Neural cell (in vitro differentiated cells): ENCODE measurements around the gene POLN. TPM values are rescaled to one million over a fixed set of nuclear protein-coding genes. Genes with fewer than 3 reads are reported as not detected.

Experiments
- H2AFZ ChIP-seq: fragments of 200-600, 300-800 bp; sonication (generic), shearing (Covaris generic); 2 replicates; pipeline ENCODE4 v1.6.0; 2014; ENCODE audit warnings: low read depth, mild to moderate bottlenecking, antibody characterized with exemption, low read length, moderate library complexity
- H3F3A ChIP-seq: fragments of 200-600 bp; shearing (Covaris generic); 2 replicates; pipeline ENCODE4 v1.6.1; 2016; ENCODE audit warnings: mild to moderate bottlenecking, moderate library complexity, mixed read lengths, antibody characterized with exemption, low read length; ENCODE audit not compliant: insufficient read depth, poor library complexity, severe bottlenecking
- H3K27ac ChIP-seq: fragments of 200-600, 300-800 bp; sonication (generic), shearing (Covaris generic); 2 replicates; pipeline ENCODE4 v1.5.1; 2014; ENCODE audit warnings: mild to moderate bottlenecking, low read length, moderate library complexity
- H3K27me3 ChIP-seq: fragments of 300-800, 200-600 bp; sonication (generic), shearing (Covaris generic); 2 replicates; pipeline ENCODE4 v1.6.0; 2014; ENCODE audit warnings: mild to moderate bottlenecking, low read depth, low read length, moderate library complexity; ENCODE audit not compliant: insufficient read depth
- H3K36me3 ChIP-seq: fragments of 300-800, 200-600 bp; sonication (generic), shearing (Covaris generic); 2 replicates; pipeline ENCODE4 v1.5.1; 2014; ENCODE audit warnings: mild to moderate bottlenecking, antibody characterized with exemption, low read length, moderate library complexity; ENCODE audit not compliant: insufficient read depth
- H3K4me2 ChIP-seq: fragments of 300-800, 200-600 bp; sonication (generic), shearing (Covaris generic); 2 replicates; pipeline ENCODE4 v1.6.0; 2014; ENCODE audit warnings: mild to moderate bottlenecking, low read length
- H3K4me3 ChIP-seq: fragments of 300-800, 200-600 bp; sonication (generic), shearing (Covaris generic); 2 replicates; pipeline ENCODE4 v1.5.1; 2014; ENCODE audit warnings: mild to moderate bottlenecking, low read length, moderate library complexity
- H3K79me2 ChIP-seq: fragments of 200-600 bp; shearing (Covaris generic); replicated peaks from 2 replicates; pipeline ENCODE4 v1.6.0; 2014; ENCODE audit warnings: mild to moderate bottlenecking, low read length, moderate library complexity; ENCODE audit not compliant: insufficient read depth
- H3K9ac ChIP-seq: fragments of 300-800, 200-600 bp; sonication (generic), shearing (Covaris generic); 2 replicates; pipeline ENCODE4 v1.6.1; 2016; ENCODE audit warnings: mild to moderate bottlenecking, low read length, mixed read lengths
- H3K9me2 ChIP-seq: fragments of 200-600 bp; shearing (Covaris generic); 2 replicates; pipeline ENCODE4 v1.6.1; 2016; ENCODE audit warnings: mild to moderate bottlenecking, low read length, mixed read lengths; ENCODE audit not compliant: insufficient read depth
- H3K9me3 ChIP-seq: fragments of 200-600, 300-800 bp; sonication (generic), shearing (Covaris generic); 2 replicates; pipeline ENCODE4 v1.6.1; 2016; ENCODE audit warnings: mild to moderate bottlenecking, mixed run types, low read length, moderate library complexity, mixed read lengths
- H4K20me1 ChIP-seq: fragments of 200-600 bp; shearing (Covaris generic); 2 replicates; pipeline ENCODE4 v1.6.1; 2016; ENCODE audit warnings: mild to moderate bottlenecking, mixed run types; ENCODE audit not compliant: insufficient read depth
- CTCF ChIP-seq: fragments of 450-650 bp; IDR thresholded peaks from 2 replicates; pipeline ENCODE4 v1.5.1; 2014; ENCODE audit warnings: antibody characterized with exemption, mild to moderate bottlenecking, moderate library complexity; ENCODE audit not compliant: poor library complexity, severe bottlenecking
- EZH2 ChIP-seq: fragments of 200-600, 300-800 bp; shearing (Covaris generic), sonication (generic); IDR thresholded peaks from 2 replicates; pipeline ENCODE4 v1.6.1; 2014; ENCODE audit warnings: antibody characterized with exemption, low read length, borderline replicate concordance, mild to moderate bottlenecking; ENCODE audit not compliant: insufficient read depth, poor library complexity, severe bottlenecking
- MXI1 ChIP-seq: fragments of 450-650 bp; conservative IDR thresholded peaks from 2 replicates; pipeline ENCODE4 v1.6.1; 2014; ENCODE audit warnings: antibody characterized with exemption, mild to moderate bottlenecking; ENCODE audit not compliant: poor library complexity, severe bottlenecking
- RAD21 ChIP-seq: fragments of 450-650 bp; conservative IDR thresholded peaks from 2 replicates; pipeline ENCODE4 v1.6.1; 2014; ENCODE audit warnings: antibody characterized with exemption, mild to moderate bottlenecking, moderate library complexity
- REST ChIP-seq: IDR thresholded peaks from 2 replicates; pipeline ENCODE4 v1.6.1; 2012; ENCODE audit warnings: borderline replicate concordance
- SMC3 ChIP-seq: fragments of 450-650 bp; conservative IDR thresholded peaks from 2 replicates; pipeline ENCODE4 v1.6.1; 2014; ENCODE audit warnings: antibody characterized with exemption, mild to moderate bottlenecking, moderate library complexity; ENCODE audit not compliant: poor library complexity
- TAF1 ChIP-seq: IDR thresholded peaks from 2 replicates; pipeline ENCODE4 v1.6.1; 2012; ENCODE audit warnings: low read depth
- polyA plus RNA-seq: library from polyadenylated mRNA; depleted of rRNA; stranded (reverse); fragments of >200 nt; gene quantifications from 2 replicates; pipeline ENCODE4 v1.2.3, GENCODE V29; 2014

Gene POLN
- polyA plus RNA-seq, 1 donor from 2014 or later, result 1.1 TPM

DNA sequence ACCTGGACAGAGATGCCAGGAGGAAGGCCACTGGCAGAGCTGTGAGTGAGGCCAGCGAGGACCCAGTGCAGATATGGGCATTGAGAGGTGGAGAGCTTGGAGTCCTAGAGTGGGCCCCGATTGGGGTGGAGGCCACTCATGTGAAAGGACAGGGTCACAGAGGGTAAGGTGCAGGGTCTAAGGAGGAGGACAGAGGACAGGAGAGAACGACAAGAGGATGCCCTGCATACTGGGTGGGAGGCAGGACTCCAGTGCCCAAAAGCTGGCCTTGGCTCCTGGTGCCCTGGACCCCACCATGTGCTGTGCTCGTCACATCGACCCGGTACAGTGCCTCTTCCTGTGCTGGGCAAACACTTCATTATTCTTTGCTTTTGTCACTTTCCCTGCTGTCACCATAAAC is 116.1 kb downstream of the POLN start:
- H3K9me2 ChIP-seq, result no peaks in the 10 kb centered on the region
- H3K27me3 ChIP-seq, result no peaks in the 10 kb centered on the region
- no peaks in the 10 kb centered on the region for H4K20me1 ChIP-seq
- no peak overlapping the region for H2AFZ ChIP-seq
- no peaks in the 10 kb centered on the region for H3K9me3 ChIP-seq
- no peaks in the 10 kb centered on the region for H3K36me3 ChIP-seq
- no peak overlapping the region for H3K4me2 ChIP-seq
- H3K79me2 ChIP-seq, result no peaks in the 10 kb centered on the region
- H3K27ac ChIP-seq, result no peak overlapping the region
- H3K4me3 ChIP-seq, result no peak overlapping the region
- H3F3A ChIP-seq, result no peaks in the 10 kb centered on the region
- no peak overlapping the region for H3K9ac ChIP-seq
- no peak for TF ChIP-seq MXI1
- TF ChIP-seq CTCF, result no peak
- no peak for TF ChIP-seq SMC3
- TF ChIP-seq RAD21, result no peak
- TF ChIP-seq EZH2, result no peak

DNA sequence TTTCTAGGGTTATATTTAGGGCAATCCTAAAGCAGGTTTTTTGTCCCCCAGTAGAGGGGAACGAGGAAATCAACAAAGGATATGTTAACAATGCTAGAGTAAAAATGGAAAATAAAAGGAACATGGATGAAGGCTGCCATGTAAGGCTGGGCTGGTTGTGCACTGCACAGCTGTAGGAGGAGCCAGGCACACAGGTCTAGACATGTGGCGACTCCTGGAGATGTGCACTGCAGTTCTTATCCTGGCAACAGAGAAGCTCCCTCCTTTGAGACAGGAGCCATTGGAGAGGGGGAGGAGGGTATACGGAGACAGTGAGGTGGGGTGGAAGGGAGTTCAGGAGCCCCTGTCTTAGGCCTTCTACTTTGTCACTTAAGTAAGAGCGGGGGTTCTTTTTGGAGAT is 116.9 kb downstream of the POLN start:
- H3K9me3 ChIP-seq, result no peaks in the 10 kb centered on the region
- no peaks in the 10 kb centered on the region for H3K79me2 ChIP-seq
- no peak for TF ChIP-seq TAF1
- no peak for TF ChIP-seq REST
- no peak for TF ChIP-seq CTCF
- TF ChIP-seq SMC3, result no peak
- no peak for TF ChIP-seq EZH2
- H3F3A ChIP-seq, result no peaks in the 10 kb centered on the region
- H3K27ac ChIP-seq, result no peak overlapping the region
- H3K27me3 ChIP-seq, result no peaks in the 10 kb centered on the region
- H3K4me3 ChIP-seq, result no peak overlapping the region
- no peaks in the 10 kb centered on the region for H3K9me2 ChIP-seq
- no peak overlapping the region for H3K9ac ChIP-seq
- H4K20me1 ChIP-seq, result no peaks in the 10 kb centered on the region
- H3K4me2 ChIP-seq, result no peak overlapping the region
- no peaks in the 10 kb centered on the region for H3K36me3 ChIP-seq
- H2AFZ ChIP-seq, result no peak overlapping the region
